GM18907 (cell line): ENCODE results near the gene BLOC1S3.
A peak's percentile ranks its signal among the peaks of the same experiment; 100 is the strongest.

Experiments used
- ATAC-seq: cut with Tn5 transposase; IDR thresholded peaks from one replicate; pipeline ENCODE4 v1.9.1; 2021; ENCODE audit warnings: mild to moderate bottlenecking, moderate library complexity; ENCODE audit not compliant: unreplicated experiment

The BLOC1S3 gene

DNA sequence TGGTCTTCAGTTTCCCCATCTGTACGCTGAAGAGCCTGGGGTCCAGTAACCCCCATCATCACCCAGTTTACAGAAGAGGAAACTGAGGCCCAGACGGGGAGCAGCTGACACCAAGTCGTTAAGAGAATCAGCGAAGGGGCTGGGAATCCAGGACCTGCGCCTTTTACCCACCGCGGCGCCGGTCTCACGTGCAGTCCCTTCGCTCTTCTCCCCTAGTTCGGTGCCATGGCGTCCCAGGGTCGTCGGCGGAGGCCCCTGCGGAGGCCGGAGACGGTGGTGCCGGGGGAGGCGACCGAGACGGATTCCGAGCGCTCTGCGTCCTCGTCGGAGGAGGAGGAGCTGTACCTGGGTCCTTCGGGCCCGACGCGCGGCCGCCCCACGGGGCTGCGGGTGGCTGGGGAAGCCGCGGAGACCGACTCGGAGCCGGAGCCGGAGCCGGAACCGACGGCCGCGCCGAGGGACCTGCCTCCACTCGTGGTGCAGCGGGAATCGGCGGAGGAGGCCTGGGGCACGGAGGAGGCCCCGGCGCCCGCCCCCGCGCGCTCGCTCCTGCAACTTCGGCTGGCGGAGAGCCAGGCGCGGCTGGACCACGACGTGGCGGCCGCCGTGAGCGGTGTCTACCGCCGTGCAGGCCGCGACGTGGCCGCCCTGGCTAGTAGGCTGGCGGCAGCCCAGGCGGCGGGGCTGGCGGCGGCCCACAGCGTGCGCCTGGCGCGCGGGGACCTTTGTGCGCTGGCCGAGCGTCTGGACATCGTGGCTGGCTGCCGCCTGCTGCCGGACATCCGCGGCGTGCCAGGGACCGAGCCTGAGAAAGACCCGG lies 698 bp downstream of the BLOC1S3 start:
- ATAC-seq: peak; percentile 6

DNA sequence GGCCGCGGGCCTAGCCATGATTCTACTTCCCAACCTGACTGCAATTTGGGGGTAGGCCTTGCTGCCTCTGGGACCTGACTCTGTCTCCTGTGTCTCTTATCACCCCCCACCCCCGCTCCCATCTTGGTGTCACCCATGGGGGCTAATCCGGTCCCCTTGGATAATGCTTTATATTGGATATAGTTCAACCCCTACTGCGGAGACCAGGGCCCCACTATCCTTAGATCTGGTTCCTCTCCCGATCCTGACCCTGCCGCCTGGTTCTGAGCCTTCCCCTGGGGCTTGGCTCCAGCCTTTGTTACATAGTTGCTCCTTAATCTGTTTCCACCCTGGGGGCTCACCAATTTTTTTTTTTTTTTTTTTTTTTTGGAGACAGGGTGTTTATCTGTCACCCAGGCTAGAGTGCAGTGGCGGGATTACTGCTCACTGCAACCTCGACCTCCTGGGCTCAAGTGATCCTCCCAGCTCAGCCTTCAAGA lies 1.3 kb downstream of the BLOC1S3 start:
- ATAC-seq: no peak

DNA sequence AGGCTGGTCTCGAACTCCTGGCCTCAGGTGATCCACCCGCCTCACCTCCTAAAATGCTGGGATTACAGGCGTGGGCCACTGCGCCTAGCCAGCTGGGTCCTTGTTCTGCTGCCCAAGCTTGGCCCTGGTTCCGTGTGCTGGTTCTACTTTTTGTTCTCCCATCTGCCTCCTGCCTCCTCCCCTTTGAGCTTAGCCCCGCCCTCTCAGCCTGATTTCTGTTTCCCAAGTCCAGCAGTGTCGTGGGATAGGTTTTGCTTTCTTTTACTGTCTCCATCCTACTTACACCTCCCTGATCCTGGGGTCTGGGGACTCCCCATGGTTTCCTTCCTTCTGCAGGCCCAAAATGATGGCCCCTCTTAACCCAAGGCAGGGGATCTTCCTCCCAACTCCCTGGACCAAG lies 2.4 kb downstream of the BLOC1S3 start:
- no peak for ATAC-seq

GRCh38 chr19:45182758-45183157 lies 4.2 kb downstream of the BLOC1S3 start:
- ATAC-seq: no peak

DNA sequence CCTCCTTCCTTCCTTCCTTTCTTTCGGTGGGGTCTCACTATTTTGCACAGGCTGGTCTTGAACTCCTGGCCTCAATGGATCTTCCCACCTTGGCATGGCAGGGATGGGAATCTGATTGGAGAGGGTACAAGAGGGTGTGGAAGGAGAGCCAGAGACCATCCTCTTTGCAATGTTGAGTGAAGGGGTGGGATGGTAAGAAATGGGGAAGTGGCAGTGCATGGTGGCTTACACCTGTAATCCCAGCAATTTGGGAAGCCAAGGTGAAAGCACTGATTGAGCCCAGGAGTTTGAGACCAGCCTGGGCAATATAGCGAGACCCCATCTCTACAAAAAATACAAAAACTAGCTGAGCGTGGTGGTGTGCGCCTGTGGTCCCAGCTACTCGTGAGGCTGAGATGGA lies 5.5 kb downstream of the BLOC1S3 start:
- ATAC-seq: no peak

GRCh38 chr19:45186509-45187334 lies 8.1 kb downstream of the BLOC1S3 start:
- no peak for ATAC-seq

DNA sequence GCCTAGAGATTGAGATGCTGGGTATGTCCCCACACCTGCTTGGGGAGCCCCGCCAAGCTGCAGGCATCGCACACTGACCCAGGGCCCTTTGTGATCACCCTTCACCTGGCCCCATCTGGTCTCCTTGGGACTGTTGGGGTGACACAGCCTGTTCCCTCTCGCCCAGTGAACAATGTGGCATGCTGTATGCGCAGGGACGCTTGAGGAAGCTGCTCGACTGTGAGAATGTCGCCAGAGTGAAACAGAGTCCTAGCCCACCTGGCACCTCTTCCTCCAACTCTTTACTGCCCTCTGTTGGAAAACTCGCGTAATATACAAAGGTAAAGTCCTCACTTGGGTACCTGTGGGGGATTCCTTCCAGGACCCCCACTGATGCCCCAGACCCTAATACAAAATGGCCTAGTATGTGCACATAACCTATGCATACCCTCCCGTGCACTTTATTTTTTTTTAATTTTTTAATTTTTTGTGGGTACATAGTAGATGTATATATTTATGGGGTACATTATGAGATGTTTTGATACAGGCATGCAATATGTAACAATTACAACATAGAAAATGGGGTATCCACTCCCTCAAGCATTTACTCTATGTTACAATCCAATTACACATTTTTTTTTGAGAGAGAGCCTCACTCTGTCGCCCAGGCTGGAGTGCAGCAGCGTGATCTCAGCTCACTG lies 9.0 kb downstream of the BLOC1S3 start:
- ATAC-seq: no peak

DNA sequence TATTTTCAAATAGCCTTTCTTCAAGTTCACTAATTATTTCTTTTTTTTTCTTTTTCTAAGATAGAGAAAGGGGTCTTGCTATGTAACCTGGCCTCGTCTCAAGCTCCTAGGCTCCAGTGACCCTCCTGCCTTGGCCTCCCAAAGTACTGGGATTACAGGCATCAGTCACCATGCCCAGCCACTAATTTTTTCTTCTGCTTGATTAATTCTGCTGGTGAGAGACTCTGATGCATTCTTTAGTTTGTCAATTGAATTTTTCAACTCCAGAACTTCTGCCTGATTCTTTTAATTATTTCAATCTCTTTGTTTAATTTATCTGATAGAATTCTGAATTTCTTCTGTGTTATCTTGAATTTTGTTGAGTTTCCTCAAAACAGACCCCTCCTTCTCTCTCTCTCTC lies 11.4 kb downstream of the BLOC1S3 start:
- no peak for ATAC-seq

DNA sequence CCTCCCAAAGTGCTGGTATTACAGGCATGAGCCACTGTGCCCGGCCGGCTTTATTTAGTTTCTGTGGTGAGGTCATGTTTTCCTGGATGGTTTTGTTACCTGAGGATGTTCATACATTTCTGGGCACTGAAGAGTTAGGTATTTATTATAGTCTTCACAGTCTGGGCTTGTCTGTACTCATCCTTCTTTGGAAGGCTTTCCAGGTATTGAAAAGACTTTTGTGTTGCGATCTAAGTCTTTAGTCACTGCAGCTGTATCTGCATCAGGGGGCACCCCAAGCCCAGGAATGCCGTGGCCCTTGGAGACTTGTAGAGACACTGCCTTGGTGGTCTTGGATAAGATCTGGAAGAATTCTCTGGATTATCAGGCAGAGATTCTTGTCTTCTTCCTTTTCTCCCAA lies 12.8 kb downstream of the BLOC1S3 start:
- no peak for ATAC-seq

DNA sequence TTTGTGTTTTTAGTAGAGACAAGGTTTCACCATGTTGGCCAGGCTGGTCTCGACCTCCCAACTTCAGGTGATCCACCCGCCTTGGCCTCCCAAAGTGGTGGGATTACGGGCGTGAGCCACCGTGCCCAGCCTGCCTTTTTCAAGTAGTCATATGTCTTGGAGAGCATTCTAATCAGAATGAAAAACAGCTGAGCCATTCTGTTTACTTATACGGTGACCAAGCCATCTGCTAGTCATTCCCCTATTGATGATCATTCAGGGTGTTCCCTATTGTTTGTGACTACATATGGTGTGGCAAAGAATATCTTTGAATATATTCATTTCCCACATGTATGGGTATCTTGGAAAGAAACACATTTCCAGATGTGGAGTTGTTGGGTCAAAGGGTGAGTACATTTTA lies 17.2 kb downstream of the BLOC1S3 start:
- ATAC-seq: no peak

DNA sequence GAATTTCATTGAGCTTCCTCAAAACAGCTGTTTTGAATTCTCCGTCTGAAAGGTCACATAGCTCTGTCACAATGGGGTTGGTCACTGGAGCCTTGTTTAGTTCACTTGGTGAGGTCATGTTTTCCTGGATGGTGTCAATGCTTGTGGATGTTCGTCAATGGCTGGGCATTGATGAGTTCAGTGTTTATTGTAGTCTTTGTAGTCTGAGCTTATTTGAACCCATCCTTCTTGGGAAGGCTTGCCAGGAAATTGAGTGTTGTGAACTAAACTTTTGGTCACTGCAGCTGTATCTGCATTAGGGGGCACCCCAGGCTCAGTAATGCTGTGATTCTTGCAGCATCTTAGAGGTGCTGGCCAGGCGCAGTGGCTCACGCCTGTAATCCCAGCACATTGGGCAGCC lies 22.0 kb downstream of the BLOC1S3 start:
- no peak for ATAC-seq

GRCh38 chr19:45202637-45203036 lies 24.1 kb downstream of the BLOC1S3 start:
- ATAC-seq: no peak

DNA sequence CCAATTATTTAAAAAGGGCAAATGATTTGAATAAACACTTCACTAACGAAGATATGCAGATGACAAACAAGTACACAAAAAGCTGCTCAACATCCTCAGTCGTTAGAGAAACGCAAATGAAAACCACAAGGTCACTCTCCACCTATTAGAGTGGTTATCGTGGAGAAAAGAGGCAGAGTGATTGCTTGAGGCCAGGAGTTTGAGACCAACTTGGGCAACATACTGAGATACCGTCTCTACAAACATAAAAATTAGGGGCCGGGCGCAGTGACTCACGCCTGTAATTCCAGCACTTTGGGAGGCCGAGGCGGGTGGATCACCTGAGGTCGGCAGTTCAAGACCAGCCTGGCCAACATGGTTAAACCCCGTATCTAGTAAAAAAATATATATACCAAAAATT lies 27.2 kb downstream of the BLOC1S3 start:
- no peak for ATAC-seq

DNA sequence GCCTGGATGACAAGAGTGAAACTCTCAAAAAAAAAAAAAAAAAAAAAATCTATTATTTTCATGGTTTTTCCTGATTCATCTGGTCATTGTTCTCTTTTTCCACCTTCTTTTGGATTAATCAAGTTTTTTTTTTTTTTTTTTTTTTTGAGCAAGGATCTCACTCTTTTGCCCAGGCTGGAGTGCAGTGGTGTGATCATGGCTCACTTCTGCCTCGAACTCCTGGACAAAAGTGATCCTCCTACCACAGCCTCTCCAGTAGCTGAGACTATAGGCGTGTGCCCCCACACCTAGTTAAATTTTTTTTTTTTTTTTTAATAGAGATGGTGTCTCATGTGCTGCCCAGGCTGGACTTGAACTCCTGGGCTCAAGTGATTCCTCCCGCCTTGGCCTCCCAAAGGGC lies 27.7 kb downstream of the BLOC1S3 start:
- ATAC-seq: no peak

- ATAC-seq: no peak
Measured at GRCh38 chr19:45211751-45212381, 33.3 kb downstream of the BLOC1S3 start.

DNA sequence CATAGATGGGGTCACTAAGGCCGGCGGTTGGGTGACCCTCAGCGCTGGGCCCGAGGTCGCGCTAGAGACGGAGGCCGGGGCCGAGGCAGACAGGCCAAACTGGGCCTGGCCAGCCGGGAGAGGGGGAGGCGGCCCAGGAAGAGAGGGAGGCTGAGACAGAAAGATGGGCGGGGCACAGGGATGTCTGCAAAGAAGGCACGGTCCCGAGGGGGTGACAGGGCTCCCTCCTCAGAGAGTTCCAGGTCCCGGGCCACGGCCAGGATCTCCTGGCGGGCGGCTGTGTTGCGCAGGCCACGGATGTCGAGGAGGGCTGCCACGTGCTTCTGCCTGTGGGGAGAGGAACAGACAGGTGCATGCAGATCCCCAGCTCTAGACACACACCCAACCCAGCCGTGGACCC lies 34.4 kb downstream of the BLOC1S3 start:
- ATAC-seq: no peak

DNA sequence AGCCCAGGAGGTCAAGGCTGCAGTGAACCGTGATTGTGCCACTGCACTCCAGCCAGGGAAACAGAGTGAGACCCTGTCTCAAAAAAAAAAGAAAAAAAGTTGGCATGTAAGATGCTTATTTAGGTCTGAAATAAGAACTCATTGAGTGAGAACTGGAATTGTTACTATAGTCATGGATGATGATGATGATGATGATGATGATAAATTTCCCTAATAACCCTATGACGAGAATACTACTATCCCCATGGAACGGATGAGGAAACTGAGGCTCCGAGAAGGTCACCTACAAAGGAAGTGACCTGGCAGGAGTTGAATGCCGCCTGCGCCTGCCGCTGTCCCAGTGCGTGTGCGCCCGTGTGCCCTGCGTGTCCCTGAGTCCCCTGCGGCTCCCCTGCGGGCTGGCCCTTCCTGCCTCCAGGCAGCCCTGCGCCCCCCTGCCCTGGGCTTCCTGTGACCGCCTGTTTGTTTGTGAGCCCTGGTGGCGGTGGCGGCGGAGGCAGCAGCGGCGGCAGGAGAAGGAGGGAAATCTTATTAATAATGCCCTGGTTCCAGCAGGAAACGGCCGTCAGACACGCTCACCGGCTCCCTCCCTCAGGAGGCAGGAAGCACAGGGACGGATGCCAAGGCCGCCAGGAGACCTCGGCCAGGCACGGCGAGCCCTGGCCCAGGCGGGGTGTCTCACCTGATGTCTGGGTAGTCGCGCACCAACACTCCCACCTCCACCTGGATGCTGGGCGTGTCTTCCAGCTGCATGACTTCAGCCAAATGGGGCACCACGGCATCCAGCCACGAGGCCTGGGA lies 37.0 kb downstream of the BLOC1S3 start:
- no peak for ATAC-seq

DNA sequence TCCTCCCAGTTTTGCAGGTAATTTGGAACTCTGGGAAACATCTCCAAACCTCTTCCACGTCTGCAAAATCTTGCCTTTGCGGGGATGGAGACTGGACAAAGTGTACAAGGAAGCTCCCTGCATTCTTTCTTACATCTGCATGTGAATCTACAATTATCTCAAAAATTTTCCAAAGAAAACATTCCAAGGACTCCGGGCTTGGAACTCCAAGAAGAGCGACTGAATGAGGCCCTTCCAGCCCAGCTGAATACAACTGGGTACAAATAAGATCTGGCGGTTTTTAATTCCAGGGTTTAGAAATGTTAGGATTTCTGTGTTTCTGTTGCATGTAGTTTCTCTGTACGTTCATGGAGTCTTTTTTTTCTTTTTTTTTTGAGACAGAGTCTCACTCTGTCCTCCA lies 38.1 kb downstream of the BLOC1S3 start:
- ATAC-seq: no peak

DNA sequence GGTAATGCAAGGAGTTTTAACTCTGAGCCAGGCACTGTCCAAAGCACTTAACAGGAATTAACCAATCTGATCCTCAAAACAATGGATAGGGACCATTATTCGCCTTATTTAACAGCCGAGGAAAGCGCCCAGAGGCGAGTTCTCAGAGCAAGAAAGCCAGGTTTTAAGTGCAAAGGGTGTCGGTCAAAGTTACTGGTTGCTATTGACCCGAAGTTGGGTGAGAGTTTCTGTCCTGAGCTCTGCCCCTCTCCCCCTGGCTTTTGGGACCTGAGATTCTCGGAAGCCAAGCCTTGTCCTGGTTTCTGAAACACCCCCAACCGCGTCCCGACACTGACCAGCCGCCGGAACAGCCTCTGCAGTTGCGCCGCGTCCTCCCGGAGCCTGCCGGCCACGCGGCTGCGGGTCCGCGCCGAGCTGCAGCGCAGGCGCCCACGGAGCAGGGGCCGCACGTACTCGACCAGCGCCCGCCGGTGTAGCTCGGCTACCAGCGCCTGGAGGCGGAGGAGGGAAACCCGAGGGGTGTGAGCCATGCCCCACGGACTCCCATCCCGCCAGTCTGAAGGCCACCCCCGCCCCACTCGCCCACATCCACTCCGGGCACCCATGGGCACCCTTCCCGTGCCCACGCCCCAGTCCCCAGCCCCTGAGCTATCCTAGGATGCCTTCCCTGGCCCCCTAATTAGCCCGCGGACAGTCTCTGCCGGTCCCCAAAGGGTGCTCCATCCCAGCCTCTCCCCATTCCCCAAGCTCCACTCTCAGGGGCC lies 38.8 kb downstream of the BLOC1S3 start:
- ATAC-seq: no peak

DNA sequence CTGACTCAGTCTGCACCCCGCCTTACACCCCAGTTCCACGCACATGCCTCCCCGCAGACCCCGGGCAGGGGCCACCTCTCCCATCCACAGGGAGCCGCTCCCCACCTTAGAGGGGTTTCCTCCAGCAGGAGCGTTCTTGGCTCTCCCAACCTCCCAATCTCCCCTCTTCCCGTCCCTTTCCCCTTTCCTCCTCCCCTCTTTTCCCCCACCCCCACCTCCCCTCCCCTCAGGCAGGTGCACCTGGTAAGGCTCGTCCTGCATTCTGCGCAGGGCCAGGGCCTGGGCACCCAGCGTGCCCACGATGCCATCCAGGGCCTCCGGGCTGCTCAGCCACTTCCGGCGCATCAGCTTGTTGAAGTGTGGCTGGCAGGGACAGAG lies 39.4 kb downstream of the BLOC1S3 start:
- no peak for ATAC-seq
